ENCODE results near the gene PTK7. TPM values are rescaled to one million over a fixed set of nuclear protein-coding genes. Genes with fewer than 3 reads are reported as not detected.
A peak's percentile ranks its signal among the peaks of the same experiment; 100 is the strongest.

PTK7 gene
- total RNA-seq, 1 experiment from 2014 or later = 165 TPM

GRCh38 chr6:43171707-43172103, 95.6 kb downstream of the PTK7 start (continued):
- no peak for TF ChIP-seq CDX4 (CRISPR knock-in tag; IDR thresholded peaks at IDR 0.05; ENCODE audit: borderline replicate concordance)

- POLR2A ChIA-PET = interaction anchor here (2.8 to 4.1 kb wide), 3 partner anchors 8 to 119 kb away, joined by 8 to 29 read pairs (median 13); partner anchors contain the start of genes CUL7, CUL9 and PTK7
- H3K36me3 Mint-ChIP-seq = peaks cover 20% of the 10 kb centered on the region
- CTCF ChIA-PET = interaction anchor here (0.6 to 2.2 kb wide), 6 partner anchors 8 to 261 kb away, joined by 3 to 6 read pairs (median 5); partner anchors contain the start of genes CUL9 and DNPH1
- H3K27ac Mint-ChIP-seq = peak overlapping the region; percentile 38; the same call in 1 of the 2 replicates
- H3K9me3 Mint-ChIP-seq = no peaks in the 10 kb centered on the region
- DNase-seq (ENCODE audit: low spot score) (peak; percentile 48), ATAC-seq (no peak)
- H3K4me1 Mint-ChIP-seq = peaks cover 33% of the 10 kb centered on the region
- H3K27me3 Mint-ChIP-seq (ENCODE audit: low read depth) = peaks cover 12% of the 10 kb centered on the region
- H3K4me3 Mint-ChIP-seq = peak overlapping the region; percentile 94
- TF ChIP-seq ZNF138 (CRISPR knock-in tag; conservative IDR thresholded peaks at IDR 0.05) (no peak), NR2C2 (CRISPR knock-in tag; IDR thresholded peaks at IDR 0.05) (no peak), USF1 (CRISPR knock-in tag; IDR thresholded peaks at IDR 0.05) (0 out of 2 replicates have a peak, but pooled peaks have one; percentile 9), PRRX2 (CRISPR knock-in tag; IDR thresholded peaks at IDR 0.05) (no peak), AR (CRISPR knock-in tag; IDR thresholded peaks at IDR 0.05) (no peak), CBFB (CRISPR knock-in tag; IDR thresholded peaks at IDR 0.05; ENCODE audit: low read depth) (no peak), SOX15 (CRISPR knock-in tag; IDR thresholded peaks at IDR 0.05) (no peak), ELF4 (CRISPR knock-in tag; IDR thresholded peaks at IDR 0.05; ENCODE audit: low read depth) (no peak), MAX (CRISPR knock-in tag; IDR thresholded peaks at IDR 0.05) (peak; percentile 45; the same call in 1 of the 2 replicates), NR1H2 (CRISPR knock-in tag; IDR thresholded peaks at IDR 0.05) (no peak), EMX1 (CRISPR knock-in tag; IDR thresholded peaks at IDR 0.05) (peak; percentile 24; the same call in 1 of the 2 replicates), E2F4 (CRISPR knock-in tag; IDR thresholded peaks at IDR 0.05; ENCODE audit: borderline replicate concordance, low read depth) (no peak), E2F1 (CRISPR knock-in tag; IDR thresholded peaks at IDR 0.05) (no peak), KAT7 (CRISPR knock-in tag; IDR thresholded peaks at IDR 0.05; ENCODE audit: borderline replicate concordance) (no peak; the same call in 1 of the 2 replicates), ZNF512 (CRISPR knock-in tag; IDR thresholded peaks at IDR 0.05; ENCODE audit: borderline replicate concordance) (no peak), ZNF121 (CRISPR knock-in tag; IDR thresholded peaks at IDR 0.05) (no peak), NFATC4 (CRISPR knock-in tag; IDR thresholded peaks at IDR 0.05) (no peak), GTF2I (CRISPR knock-in tag; conservative IDR thresholded peaks at IDR 0.05) (no peak), ZNF317 (CRISPR knock-in tag; IDR thresholded peaks at IDR 0.05; ENCODE audit: borderline replicate concordance, low read depth) (no peak), ZNF232 (CRISPR knock-in tag; IDR thresholded peaks at IDR 0.05) (no peak), HMGXB4 (CRISPR knock-in tag; IDR thresholded peaks at IDR 0.05) (no peak), ATF1 (CRISPR knock-in tag; IDR thresholded peaks at IDR 0.05) (no peak)
Observed at GRCh38 chr6:43172104-43173007, 96.2 kb downstream of the PTK7 start.

Data from WTC11 (cell line).